MV-4-11 (cell line): ENCODE measurements around the gene PNKP.
A peak's percentile ranks its signal among the peaks of the same experiment; 100 is the strongest.

Experiments used
- DNase-seq: peaks from one replicate; lab custom pipeline; 2025; lab: John Stamatoyannopoulos, UW

PNKP gene

GRCh38 chr19:49876422-49877019 is 9.1 kb upstream of the PNKP start:
- peak; percentile 99 for DNase-seq

GRCh38 chr19:49875857-49876421 is 8.6 kb upstream of the PNKP start:
- DNase-seq: peak; percentile 49

- no peak for DNase-seq
Observed at GRCh38 chr19:49875177-49875576, 7.8 kb upstream of the PNKP start.

- DNase-seq: no peak
Observed at GRCh38 chr19:49874503-49875157, 7.3 kb upstream of the PNKP start.

GRCh38 chr19:49873834-49874233 is 6.5 kb upstream of the PNKP start:
- no peak for DNase-seq

- DNase-seq: no peak
Observed at GRCh38 chr19:49873129-49873521, 5.7 kb upstream of the PNKP start.

GRCh38 chr19:49872245-49873128 is 5.1 kb upstream of the PNKP start:
- DNase-seq: no peak

- DNase-seq: no peak
Observed at GRCh38 chr19:49871349-49871985, 4.1 kb upstream of the PNKP start.

GRCh38 chr19:49870309-49870901 is 3.0 kb upstream of the PNKP start:
- no peak for DNase-seq

- peak; percentile 100 for DNase-seq
Observed at GRCh38 chr19:49869484-49870308, 2.3 kb upstream of the PNKP start.

GRCh38 chr19:49869009-49869483 is 1.7 kb upstream of the PNKP start:
- DNase-seq: no peak

GRCh38 chr19:49864890-49865289 is 2.5 kb downstream of the PNKP start:
- peak; percentile 91 for DNase-seq

GRCh38 chr19:49863935-49864320 is 3.4 kb downstream of the PNKP start:
- DNase-seq: no peak

GRCh38 chr19:49863254-49863934 is 4.0 kb downstream of the PNKP start:
- no peak for DNase-seq

- DNase-seq: no peak
Observed at GRCh38 chr19:49862391-49863253, 4.8 kb downstream of the PNKP start.

GRCh38 chr19:49861541-49862378 is 5.6 kb downstream of the PNKP start:
- no peak for DNase-seq

- no peak for DNase-seq
Observed at GRCh38 chr19:49861107-49861506, 6.3 kb downstream of the PNKP start.
